NB4 (cell line): Measurements from ENCODE around the gene TMEM273.

Source experiments
- DNase-seq: peaks from one replicate; pipeline ENCODE4 v3.0.0; 2010; ENCODE audit warnings: low read depth
- H3K4me3 ChIP-seq: one replicate; pipeline ENCODE4 v1.5.1; 2011; ENCODE audit warnings: mild to moderate bottlenecking, low read depth, low read length, moderate library complexity
- CTCF ChIP-seq: IDR thresholded peaks from one replicate; pipeline ENCODE4 v1.5.1; 2012; ENCODE audit warnings: low read depth, low read length
- MAX ChIP-seq: IDR thresholded peaks from 2 replicates; pipeline ENCODE4 v1.6.1; 2011; ENCODE audit warnings: low read depth, low read length
- MYC ChIP-seq: IDR thresholded peaks from 2 replicates; pipeline ENCODE4 v1.6.1; 2011; ENCODE audit warnings: low read depth, low read length
- POLR2A ChIP-seq: IDR thresholded peaks from 2 replicates; pipeline ENCODE4 v1.6.1; 2011; ENCODE audit warnings: mild to moderate bottlenecking; ENCODE audit not compliant: insufficient read length; ENCODE audit errors: extremely low read depth

The TMEM273 gene

GRCh38 chr10:49187950-49188761 is at the start of gene TMEM273:
TMEM273 (minus strand) TSS chr10:49188391; CDS start chr10:49188336, 55 bp downstream.
- TF ChIP-seq MYC (peak; percentile 54; the same call in 1 of the 2 replicates), MAX (peak; percentile 100), POLR2A (no peak)
- peak; percentile 80 for DNase-seq
- no peak within 1 kb of the TSS for H3K4me3 ChIP-seq

GRCh38 chr10:49237985-49238384 is 49.8 kb upstream of the TMEM273 start:
- no peak for TF ChIP-seq MAX
- TF ChIP-seq MYC = no peak
- no peak for TF ChIP-seq POLR2A
- TF ChIP-seq CTCF = no peak
- H3K4me3 ChIP-seq = no peak overlapping the region
- DNase-seq = peak; percentile 12

- no peak for DNase-seq
- TF ChIP-seq MYC = no peak
- TF ChIP-seq MAX = no peak
- TF ChIP-seq POLR2A = no peak
- no peak for TF ChIP-seq CTCF
- no peak overlapping the region for H3K4me3 ChIP-seq
Measured at GRCh38 chr10:49235392-49235791, 47.2 kb upstream of the TMEM273 start.

GRCh38 chr10:49231086-49231820 is 43.1 kb upstream of the TMEM273 start:
- TF ChIP-seq MAX = no peak
- no peak for TF ChIP-seq MYC
- no peak for TF ChIP-seq CTCF
- no peak for TF ChIP-seq POLR2A
- H3K4me3 ChIP-seq = no peak overlapping the region

GRCh38 chr10:49230004-49230403 is 41.8 kb upstream of the TMEM273 start:
- DNase-seq = no peak
- TF ChIP-seq CTCF (no peak), MYC (no peak), MAX (no peak), POLR2A (no peak)
- H3K4me3 ChIP-seq = no peak overlapping the region

More at GRCh38 chr10:49231086-49231820, 43.1 kb upstream of the TMEM273 start:
- DNase-seq = no peak

GRCh38 chr10:49228677-49229076 is 40.5 kb upstream of the TMEM273 start:
- no peak for TF ChIP-seq POLR2A
- no peak for TF ChIP-seq MAX
- no peak for TF ChIP-seq CTCF
- DNase-seq = no peak
- H3K4me3 ChIP-seq = no peak overlapping the region
